GM12872 (cell line): ENCODE data around the gene MYO7B.
A peak's percentile ranks its signal among the peaks of the same experiment; 100 is the strongest.

ENCODE experiments used
- TF ChIP-seq, protein P1 (sequence below): IDR thresholded peaks from 3 replicates; pipeline ENCODE4 v1.5.1; 2011; ENCODE audit warnings: low read depth, mild to moderate bottlenecking, low read length, moderate library complexity; ENCODE audit not compliant: insufficient read depth

Gene MYO7B

DNA sequence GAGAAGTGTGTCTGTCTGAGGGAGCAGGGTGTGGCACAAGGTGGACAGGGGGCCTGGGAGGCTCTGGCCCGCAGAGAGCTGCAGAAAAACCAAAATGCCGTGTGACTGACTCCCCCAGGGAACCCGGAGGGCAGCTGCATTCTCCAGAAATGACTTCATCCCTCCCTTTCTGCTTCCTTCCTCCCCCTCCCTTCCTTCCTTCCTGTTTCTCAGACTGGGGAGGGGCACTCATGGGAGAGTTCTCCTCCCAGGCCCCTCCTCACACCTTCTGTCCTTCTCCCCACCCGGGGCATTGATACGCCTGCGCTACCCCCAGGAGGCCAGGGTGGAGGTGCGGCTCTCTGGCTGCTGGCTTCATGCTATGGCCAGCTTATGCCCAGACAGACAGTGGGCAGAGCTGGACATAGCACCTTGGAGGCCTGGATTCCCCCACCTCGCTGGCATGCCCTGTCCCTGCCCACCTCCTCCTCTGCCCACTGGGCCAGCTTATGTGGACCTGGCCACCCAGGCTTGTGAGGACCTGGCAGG, 102.3 kb downstream of the MYO7B start:
- TF ChIP-seq, protein P1, sequence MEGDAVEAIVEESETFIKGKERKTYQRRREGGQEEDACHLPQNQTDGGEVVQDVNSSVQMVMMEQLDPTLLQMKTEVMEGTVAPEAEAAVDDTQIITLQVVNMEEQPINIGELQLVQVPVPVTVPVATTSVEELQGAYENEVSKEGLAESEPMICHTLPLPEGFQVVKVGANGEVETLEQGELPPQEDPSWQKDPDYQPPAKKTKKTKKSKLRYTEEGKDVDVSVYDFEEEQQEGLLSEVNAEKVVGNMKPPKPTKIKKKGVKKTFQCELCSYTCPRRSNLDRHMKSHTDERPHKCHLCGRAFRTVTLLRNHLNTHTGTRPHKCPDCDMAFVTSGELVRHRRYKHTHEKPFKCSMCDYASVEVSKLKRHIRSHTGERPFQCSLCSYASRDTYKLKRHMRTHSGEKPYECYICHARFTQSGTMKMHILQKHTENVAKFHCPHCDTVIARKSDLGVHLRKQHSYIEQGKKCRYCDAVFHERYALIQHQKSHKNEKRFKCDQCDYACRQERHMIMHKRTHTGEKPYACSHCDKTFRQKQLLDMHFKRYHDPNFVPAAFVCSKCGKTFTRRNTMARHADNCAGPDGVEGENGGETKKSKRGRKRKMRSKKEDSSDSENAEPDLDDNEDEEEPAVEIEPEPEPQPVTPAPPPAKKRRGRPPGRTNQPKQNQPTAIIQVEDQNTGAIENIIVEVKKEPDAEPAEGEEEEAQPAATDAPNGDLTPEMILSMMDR: no peak

DNA sequence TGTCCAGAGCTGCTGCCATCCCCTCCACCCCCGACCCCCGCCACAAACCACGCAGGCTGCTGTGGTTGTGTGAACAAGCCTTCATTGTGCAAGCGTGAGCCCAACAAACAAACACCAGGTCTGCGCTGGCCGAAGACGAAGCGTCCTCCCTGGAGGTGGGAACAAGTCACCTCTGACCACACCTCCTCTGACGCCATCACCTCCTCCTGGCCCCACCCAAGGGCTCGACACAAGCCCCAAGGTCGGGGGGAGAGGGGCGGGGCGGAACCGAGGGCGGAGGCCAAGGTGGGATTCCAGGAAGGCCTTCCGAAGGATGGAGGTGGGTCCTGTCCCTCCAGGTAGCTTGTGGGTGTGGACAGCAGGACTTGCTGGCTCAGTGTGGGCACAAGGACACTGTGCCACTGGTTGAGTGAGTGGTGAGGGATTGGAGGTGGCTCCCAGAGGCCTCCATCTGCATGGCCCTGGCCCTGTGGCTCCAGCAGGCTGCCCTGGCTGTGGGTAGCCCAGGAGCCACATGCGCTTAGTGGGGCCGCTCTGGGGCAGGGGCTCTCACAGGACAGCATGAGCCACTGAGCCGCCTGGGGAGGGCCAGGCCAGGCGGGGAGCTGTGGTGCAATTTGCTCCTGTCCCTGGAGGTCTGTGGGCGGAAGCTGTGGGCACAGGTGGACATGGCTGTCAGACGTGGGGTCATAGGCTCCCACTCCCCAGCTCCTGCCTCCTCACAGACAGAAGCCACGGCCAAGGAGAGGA, 103.1 kb downstream of the MYO7B start:
- TF ChIP-seq, protein P1: no peak

DNA sequence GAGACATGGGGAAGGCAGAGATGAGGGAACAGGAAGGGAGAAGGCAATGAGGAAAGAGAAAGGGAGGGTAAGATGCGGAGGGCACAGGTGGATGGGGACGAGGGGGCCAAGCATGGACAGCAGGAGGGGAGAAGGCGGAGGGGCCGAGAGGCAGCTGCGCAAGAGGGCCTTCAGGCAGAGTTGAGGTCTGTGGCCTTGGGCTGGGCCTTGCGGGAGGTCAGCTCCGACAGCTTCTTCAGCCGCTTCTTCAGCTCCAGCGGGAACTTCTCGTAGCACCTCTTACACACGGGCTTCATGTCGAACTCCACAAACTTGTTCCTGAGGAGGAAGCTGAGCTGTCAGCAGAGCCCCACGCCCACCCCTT, 103.6 kb downstream of the MYO7B start:
- TF ChIP-seq, protein P1: no peak

DNA sequence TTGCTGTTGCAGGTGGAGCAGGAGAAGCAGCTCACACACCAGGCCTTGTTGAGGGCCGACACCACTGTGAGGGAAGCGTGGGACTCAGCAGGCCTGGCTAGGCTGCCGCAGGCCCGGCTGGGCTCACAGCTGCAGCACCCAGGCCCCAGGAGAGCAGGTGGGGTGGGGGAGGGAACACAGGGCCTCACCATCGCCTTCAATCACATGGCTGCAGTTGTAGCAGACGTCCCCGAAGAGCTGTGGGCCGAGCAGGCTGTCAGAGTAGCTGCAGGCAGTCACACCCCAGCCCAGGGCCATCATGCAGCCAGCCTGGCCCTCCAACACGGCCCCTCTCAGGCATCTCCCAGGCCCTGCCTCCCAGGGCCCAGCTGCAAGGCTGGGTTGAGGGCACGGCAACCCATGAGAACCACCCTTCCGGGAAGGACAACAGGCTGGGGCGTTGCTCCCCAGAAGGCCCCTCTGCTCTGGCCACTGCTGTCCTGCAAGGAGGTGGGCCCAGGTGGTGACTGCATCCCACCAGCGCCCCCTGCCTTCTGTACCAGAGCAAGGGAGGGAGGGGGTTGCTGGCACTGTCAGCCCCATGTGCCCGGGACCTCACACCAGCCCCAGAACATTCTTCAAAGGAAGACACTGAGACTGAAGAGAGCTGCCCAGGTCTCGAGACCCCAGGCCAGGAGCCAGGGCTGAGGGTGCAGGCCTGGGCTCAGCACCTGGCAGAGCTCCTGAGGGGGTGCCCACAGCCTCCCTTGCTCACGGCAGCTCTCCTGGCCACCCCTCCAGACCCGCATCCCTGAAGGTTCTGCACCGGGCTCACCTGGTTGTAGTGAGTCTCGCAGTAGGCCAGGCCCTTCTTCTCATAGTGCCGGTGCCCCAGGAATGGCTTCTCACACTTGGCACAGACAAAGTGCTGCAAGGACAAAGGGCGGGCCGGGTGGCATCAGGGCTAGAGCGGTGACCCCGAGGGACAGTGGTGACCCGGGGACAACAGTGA, 104.9 kb downstream of the MYO7B start:
- TF ChIP-seq, protein P1: peak; percentile 48; the same call in 1 of the 3 replicates

DNA sequence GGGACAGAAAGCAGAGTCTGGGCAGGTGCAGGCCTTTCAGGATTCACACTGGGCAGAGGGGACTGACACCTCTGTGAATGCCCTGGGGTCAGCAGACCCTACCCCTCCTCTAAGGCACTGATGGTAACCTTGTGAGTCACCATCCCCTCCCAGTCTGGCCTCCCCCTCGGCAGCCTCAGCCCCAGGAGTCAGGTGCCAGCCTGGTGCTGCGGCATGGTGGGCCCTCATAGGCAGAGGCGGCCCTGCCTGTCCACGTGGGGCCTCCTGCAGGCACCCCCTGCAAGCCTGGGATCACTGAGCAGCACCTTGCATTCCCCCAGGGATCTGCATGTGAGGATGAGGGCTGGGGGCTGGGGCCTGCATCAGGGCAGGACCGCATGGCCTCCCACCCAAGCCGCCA, 105.7 kb downstream of the MYO7B start:
- TF ChIP-seq, protein P1: no peak

DNA sequence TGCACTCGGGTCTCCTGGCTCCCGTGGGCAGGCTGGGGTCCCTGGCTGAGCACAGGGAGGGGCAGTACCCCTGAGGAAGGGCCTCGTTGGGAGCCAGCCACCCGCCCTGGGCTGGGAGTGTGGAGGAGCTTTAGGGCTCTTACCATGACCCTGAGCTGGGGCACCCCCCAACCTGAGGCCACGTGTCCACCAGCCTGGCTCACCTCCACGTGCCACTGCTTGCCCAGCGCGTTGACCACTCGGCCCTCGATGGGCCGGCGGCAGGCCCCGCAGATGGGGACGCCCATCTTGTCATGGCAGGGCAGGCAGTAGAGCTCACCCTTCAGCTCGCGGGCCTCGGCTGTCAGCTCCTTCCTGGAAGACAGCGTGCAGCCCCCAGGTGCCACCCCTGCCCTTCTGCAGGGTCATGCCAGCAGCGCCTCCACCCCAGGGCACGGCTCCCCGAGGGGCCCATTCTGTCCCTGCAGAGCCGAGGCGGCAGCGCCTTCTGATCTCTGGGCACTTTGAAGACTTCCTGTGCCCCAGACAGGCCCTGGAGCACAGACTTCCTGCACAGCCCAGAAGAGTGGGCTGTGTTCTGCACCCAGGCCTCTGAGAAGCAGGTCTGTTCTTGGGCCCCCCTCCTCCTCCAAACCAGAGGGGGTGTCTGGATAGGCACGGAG, 106.5 kb downstream of the MYO7B start:
- TF ChIP-seq, protein P1: no peak
